ENCODE results near the gene GGACT.
"Not testable (repeated sequence)": the region's sequence is repeated elsewhere in the genome, so short reads cannot be mapped to it uniquely, and the experiment has no call there.

GGACT gene

GRCh38 chr13:100532090-100532766 is 56.4 kb downstream of the GGACT start:
- DNase-seq (ENCODE audit: extremely low read depth in 1 of 2, low read depth in 1 of 2) = no peak

GRCh38 chr13:100530671-100531213 is 57.8 kb downstream of the GGACT start:
- no peak for DNase-seq (ENCODE audit: extremely low read depth in 1 of 2, low read depth in 1 of 2)

DNA sequence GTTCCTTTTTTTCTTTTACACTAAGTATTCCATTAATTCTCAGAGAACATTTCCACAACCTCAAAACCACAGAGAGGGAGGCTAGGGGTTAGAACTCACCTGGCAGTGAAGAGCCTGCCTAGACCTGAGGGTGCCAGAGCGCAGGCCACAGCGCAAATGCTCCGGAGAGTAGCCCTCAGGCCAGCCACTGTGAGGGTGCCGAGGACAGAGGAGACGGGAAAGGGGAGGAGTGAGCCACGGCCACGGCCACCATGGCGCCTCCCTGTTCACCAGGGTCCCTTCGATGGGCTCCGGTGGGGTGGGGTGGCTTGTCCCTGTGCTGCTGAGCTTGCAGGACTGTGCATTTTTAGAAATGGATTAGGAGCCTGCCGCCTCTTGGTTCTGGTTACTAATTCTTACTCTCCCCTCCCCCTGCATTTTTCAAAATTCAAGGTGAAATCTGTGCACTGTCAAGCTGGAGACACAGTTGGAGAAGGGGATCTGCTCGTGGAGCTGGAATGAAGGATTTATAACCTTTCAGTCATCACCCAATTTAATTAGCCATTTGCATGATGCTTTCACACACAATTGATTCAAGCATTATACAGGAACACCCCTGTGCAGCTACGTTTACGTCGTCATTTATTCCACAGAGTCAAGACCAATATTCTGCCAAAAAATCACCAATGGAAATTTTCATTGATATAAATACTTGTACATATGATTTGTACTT is 58.8 kb downstream of the GGACT start:
- no peak for DNase-seq (ENCODE audit: extremely low read depth in 1 of 2, low read depth in 1 of 2)

DNA sequence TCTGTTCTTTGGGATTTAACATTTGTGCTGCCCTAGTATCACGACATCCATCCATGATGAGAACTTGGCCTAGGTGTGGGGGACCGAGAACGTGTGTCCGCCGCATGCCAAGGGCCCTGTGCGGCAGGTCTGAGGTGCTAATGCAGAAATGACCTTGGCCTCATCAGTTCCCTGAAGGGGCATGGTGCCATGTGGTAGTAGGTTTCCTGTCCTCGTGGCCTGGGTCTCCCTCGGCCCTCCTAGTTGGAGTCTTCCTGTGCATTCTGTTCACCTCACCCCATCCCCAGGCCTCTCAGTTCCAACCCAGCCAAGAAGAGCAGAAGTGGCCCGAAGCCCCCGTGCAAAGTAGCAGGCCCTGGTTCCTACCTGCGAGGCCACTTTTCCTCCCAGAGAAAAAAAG is 59.8 kb downstream of the GGACT start:
- no peak for DNase-seq (ENCODE audit: extremely low read depth in 1 of 2, low read depth in 1 of 2)

- no peak for DNase-seq (ENCODE audit: extremely low read depth in 1 of 2, low read depth in 1 of 2)
Observed at GRCh38 chr13:100528353-100528752, 60.2 kb downstream of the GGACT start.

DNA sequence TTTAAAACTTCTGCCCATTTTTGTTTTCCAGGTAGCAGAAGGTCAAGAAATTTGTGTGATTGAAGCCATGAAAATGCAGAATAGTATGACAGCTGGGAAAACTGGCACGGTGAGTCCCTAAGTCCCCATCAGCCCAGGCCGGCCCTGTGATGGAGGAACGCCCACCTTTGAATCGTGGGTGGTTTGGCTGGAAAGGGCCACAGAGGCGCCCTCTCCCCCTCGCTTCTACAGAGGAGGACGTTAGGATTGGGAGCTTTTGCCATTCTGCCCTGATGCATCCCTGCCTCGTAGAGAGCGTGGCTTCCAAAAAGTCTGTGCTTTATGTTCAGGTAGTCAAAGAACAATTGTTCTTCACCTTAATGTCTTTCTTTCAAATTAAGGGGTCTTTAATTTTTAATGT is 60.9 kb downstream of the GGACT start:
- no peak for DNase-seq (ENCODE audit: extremely low read depth in 1 of 2, low read depth in 1 of 2)

DNA sequence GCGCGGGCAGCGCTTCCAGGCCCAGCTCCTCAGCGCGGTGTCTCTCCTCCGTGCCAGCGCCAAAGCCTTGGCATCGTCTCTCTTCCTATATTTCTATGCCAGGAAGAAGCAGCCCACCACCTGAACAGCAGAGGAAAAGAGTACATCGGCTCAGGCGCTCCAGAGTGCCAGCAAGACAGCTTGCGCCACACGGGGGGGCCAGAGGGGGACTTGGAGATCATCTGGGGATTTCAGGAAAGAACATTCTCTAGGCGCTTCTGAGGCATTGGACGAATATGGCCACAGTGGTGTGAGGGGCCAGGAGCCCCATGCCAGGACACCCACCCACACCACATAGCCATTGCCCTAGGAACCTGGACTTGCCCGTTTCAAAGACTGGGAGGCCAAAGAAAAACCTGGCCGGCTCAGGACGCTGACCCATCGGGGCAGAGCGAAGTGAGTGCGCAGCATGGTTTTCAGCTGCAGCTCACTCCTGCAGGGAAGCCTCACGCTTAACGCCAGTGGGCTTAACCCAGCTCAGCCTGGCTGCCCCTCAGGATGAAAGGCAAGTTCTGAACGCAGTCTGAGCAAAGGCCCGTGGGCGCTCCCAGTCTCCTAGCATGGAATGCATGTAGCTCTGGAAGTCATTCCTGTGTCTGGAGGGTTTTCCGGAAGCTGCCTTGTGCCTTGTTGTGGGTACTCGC is 62.1 kb downstream of the GGACT start:
- DNase-seq (ENCODE audit: extremely low read depth in 1 of 2, low read depth in 1 of 2) = no peak

DNA sequence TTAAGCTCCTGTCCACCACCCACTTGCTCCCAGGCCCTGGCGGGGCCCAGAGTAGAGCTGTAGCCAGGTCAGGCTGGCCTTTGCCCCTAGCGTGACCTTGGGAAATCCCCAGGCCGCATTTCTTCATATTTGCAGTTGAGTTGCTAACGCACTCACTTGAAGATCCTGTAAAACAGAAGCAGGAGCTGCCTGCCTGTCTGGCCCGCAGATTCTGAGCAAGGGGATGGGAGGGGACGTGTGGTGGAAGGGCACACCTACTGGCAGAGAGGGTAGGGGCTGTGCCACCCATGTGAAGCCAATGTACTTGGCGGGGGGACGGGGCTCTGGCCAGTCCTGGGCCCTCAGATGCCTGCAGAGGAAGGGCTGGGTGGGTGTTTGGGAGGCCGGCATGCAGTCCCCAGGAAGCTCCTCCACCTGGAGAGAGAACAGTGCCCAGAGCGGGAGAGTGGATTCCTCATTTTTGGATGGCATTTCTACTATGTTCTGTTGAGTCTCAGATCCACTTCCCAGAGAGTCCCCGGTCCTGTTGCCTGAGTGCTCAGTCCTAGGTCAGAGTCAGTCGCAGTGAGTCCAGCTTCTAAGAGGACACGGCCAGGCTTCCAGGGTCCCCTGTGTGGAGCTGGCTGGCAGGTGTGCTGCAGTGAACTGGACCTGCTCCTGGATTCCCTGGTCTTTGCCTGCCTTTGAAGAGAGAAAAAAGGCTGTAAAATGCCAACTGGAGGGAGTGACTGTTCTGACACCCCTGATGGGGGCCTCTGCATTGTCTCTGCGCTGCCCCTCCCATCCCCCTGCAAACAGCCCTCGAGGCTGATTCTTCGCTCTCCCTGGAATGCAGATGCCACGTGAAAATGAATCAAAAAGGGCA is 62.9 kb downstream of the GGACT start:
- no peak for DNase-seq (ENCODE audit: extremely low read depth in 1 of 2, low read depth in 1 of 2)

- not testable (repeated sequence) for DNase-seq (ENCODE audit: extremely low read depth in 1 of 2, low read depth in 1 of 2)
Observed at GRCh38 chr13:100524688-100525087, 63.9 kb downstream of the GGACT start.

- no peak for DNase-seq (ENCODE audit: extremely low read depth in 1 of 2, low read depth in 1 of 2)
Observed at GRCh38 chr13:100523981-100524386, 64.6 kb downstream of the GGACT start.

DNA sequence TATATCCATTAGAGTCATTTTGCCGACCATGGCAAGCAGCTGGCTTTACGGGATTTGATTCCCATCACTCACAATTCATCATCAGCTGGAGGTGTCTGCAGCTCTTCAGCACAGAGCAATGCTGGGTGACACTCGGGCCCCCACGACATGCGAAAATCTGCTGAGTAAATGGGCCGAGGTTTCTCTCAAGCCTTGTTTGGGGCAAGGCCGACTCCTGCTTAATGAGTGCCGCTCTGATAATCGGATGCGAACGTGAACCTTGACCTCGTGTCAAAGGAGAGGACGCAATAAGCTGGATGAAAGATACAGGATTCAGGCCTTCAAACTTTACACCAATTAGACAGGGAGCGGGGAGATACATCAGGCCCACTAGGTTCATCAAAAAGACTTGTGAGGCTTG is 65.2 kb downstream of the GGACT start:
- DNase-seq (ENCODE audit: extremely low read depth in 1 of 2, low read depth in 1 of 2) = no peak

GRCh38 chr13:100522618-100523309 is 65.8 kb downstream of the GGACT start:
- DNase-seq (ENCODE audit: extremely low read depth in 1 of 2, low read depth in 1 of 2) = no peak

GRCh38 chr13:100521851-100522617 is 66.6 kb downstream of the GGACT start:
- no peak for DNase-seq (ENCODE audit: extremely low read depth in 1 of 2, low read depth in 1 of 2)

- DNase-seq (ENCODE audit: extremely low read depth in 1 of 2, low read depth in 1 of 2) = no peak
Observed at GRCh38 chr13:100520936-100521850, 67.4 kb downstream of the GGACT start.

- no peak for DNase-seq (ENCODE audit: extremely low read depth in 1 of 2, low read depth in 1 of 2)
Observed at GRCh38 chr13:100519626-100520025, 69.0 kb downstream of the GGACT start.

DNA sequence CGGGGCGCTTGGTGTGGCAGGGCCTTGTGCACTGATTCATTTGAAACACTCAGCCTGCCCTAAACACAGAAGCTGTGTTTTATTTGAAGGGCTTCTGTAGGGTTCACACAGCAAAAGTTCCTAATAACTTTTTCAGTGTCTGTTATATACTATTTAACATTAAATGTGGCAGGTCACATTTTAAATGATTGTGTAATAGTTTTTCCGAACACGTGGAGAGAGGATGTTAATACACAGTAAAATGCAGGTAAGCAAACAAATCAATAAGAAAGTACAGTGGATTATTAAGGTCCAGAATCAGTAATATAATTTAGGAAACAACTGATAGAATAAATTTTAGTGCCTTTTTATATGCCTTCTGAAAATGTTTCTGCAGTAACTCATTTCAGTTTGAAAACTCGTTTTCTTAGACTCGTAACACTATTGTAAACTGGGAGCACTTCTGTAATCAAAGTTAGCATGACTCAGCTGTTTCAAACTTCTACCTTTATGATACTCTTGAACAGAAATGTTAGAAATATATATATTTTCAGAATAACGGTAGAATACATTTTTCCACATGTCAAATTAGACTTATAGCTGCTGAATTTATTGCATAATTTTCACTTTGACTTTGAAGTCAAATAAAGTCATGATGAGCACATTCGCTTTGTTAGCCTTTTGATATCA is 70.1 kb downstream of the GGACT start:
- no peak for DNase-seq (ENCODE audit: extremely low read depth in 1 of 2, low read depth in 1 of 2)

GRCh38 chr13:100517728-100518127 is 70.9 kb downstream of the GGACT start:
- DNase-seq (ENCODE audit: extremely low read depth in 1 of 2, low read depth in 1 of 2) = no peak

GRCh38 chr13:100517135-100517534 is 71.5 kb downstream of the GGACT start:
- DNase-seq (ENCODE audit: extremely low read depth in 1 of 2, low read depth in 1 of 2) = no peak

Data from stimulated activated CD8-positive, alpha-beta memory T cell treated with anti-CD3 and anti-CD28 coated beads, Interleukin-7, amount 100 ng/mL, for 48 hours (primary cell).